Karpas-422 (cell line): ENCODE measurements around the gene TMEM74B. TPM values are rescaled to one million over a fixed set of nuclear protein-coding genes. Genes with fewer than 3 reads are reported as not detected.

Experiments used
- DNase-seq: peaks from one replicate; pipeline ENCODE4 v3.0.0-alpha.2; 2015
- H2AFZ ChIP-seq: fragments of 200-600 bp; sonication (generic); 2 replicates; pipeline ENCODE4 v1.6.1; 2014; ENCODE audit warnings: antibody characterized with exemption, low read length, mixed read lengths
- H3K27ac ChIP-seq: fragments of 200-600 bp; sonication (generic); 2 replicates; pipeline ENCODE4 v1.5.1; 2014; ENCODE audit warnings: mild to moderate bottlenecking, low read length, moderate library complexity
- H3K27me3 ChIP-seq: fragments of 200-600 bp; sonication (generic); 2 replicates; pipeline ENCODE4 v1.6.1; 2014; ENCODE audit warnings: low read length, mixed read lengths
- H3K36me3 ChIP-seq: fragments of 200-600 bp; sonication (generic); 2 replicates; pipeline ENCODE4 v1.6.1; 2014; ENCODE audit warnings: low read length, mixed read lengths; ENCODE audit not compliant: insufficient read depth
- H3K4me1 ChIP-seq: fragments of 200-600 bp; sonication (generic); 2 replicates; pipeline ENCODE4 v1.6.1; 2014; ENCODE audit warnings: mild to moderate bottlenecking, low read length, mixed read lengths
- H3K4me2 ChIP-seq: fragments of 200-600 bp; sonication (generic); 2 replicates; pipeline ENCODE4 v1.6.1; 2014; ENCODE audit warnings: low read length, low read depth, mild to moderate bottlenecking; ENCODE audit not compliant: poor library complexity, severe bottlenecking
- H3K4me3 ChIP-seq: fragments of 200-600 bp; sonication (generic); 2 replicates; pipeline ENCODE4 v1.5.1; 2014; ENCODE audit warnings: mild to moderate bottlenecking, antibody characterized with exemption, low read length, mixed read lengths
- H3K79me2 ChIP-seq: fragments of 200-600 bp; sonication (generic); 2 replicates; pipeline ENCODE4 v1.6.1; 2014; ENCODE audit warnings: mild to moderate bottlenecking, low read length, mixed read lengths
- H3K9ac ChIP-seq: fragments of 200-600 bp; sonication (generic); 2 replicates; pipeline ENCODE4 v1.6.0; 2014; ENCODE audit warnings: low read length
- H3K9me2 ChIP-seq: fragments of 200-600 bp; sonication (generic), shearing (Covaris generic); replicated peaks from 2 replicates; pipeline ENCODE4 v1.6.0; 2014; ENCODE audit warnings: mild to moderate bottlenecking, low read length, moderate library complexity; ENCODE audit not compliant: insufficient read depth
- H3K9me3 ChIP-seq: fragments of 300-700, 200-600 bp; sonication (generic); 2 replicates; pipeline ENCODE4 v1.6.1; 2014; ENCODE audit warnings: low read length, mixed read lengths
- H4K20me1 ChIP-seq: fragments of 200-600 bp; sonication (generic); 2 replicates; pipeline ENCODE4 v1.6.1; 2014; ENCODE audit warnings: mild to moderate bottlenecking, antibody characterized with exemption, low read length, low read depth; ENCODE audit not compliant: insufficient read depth
- total RNA-seq: library from RNA; depleted of rRNA; stranded (reverse); fragments of >200 nt; shearing (Covaris generic); gene quantifications from 2 replicates; pipeline ENCODE4 v1.2.3, GENCODE V29; 2014; ENCODE audit warnings: low replicate concordance

Gene TMEM74B
- total RNA-seq, 1 experiment from 2014 or later: not detected

GRCh38 chr20:1166948-1167720 lies 17.6 kb downstream of the TMEM74B start:
- H3K27me3 ChIP-seq: no peaks in the 10 kb centered on the region
- H3K9ac ChIP-seq: no peak overlapping the region
- peaks cover 18% of the 10 kb centered on the region for H3K36me3 ChIP-seq
- H3K9me3 ChIP-seq: no peaks in the 10 kb centered on the region
- H4K20me1 ChIP-seq: no peaks in the 10 kb centered on the region
- peak overlapping the region; percentile 14 for H3K4me2 ChIP-seq
- H3K4me3 ChIP-seq: no peak overlapping the region
- H3K27ac ChIP-seq: no peak overlapping the region
- peaks cover 24% of the 10 kb centered on the region for H3K4me1 ChIP-seq
- no peaks in the 10 kb centered on the region for H3K79me2 ChIP-seq
- no peak overlapping the region for H2AFZ ChIP-seq
- no peak for DNase-seq
- H3K9me2 ChIP-seq: no peaks in the 10 kb centered on the region

GRCh38 chr20:1165941-1166340 lies 18.8 kb downstream of the TMEM74B start:
- no peak overlapping the region for H3K9ac ChIP-seq
- DNase-seq: no peak
- no peak overlapping the region for H3K4me2 ChIP-seq

GRCh38 chr20:1165521-1165920 lies 19.3 kb downstream of the TMEM74B start:
- no peaks in the 10 kb centered on the region for H4K20me1 ChIP-seq
- no peak overlapping the region for H3K27ac ChIP-seq
- H3K4me3 ChIP-seq: no peak overlapping the region
- peaks cover 24% of the 10 kb centered on the region for H3K4me1 ChIP-seq
- no peaks in the 10 kb centered on the region for H3K9me2 ChIP-seq
- peaks cover 18% of the 10 kb centered on the region for H3K36me3 ChIP-seq
- no peak overlapping the region for H3K4me2 ChIP-seq
- H3K9me3 ChIP-seq: no peaks in the 10 kb centered on the region
- no peak for DNase-seq
- H3K79me2 ChIP-seq: 0 out of 2 replicates have a peak, but pooled peaks cover 3% of the 10 kb centered on the region
- H3K27me3 ChIP-seq: no peaks in the 10 kb centered on the region
- no peak overlapping the region for H2AFZ ChIP-seq
- H3K9ac ChIP-seq: no peak overlapping the region

More at GRCh38 chr20:1165941-1166340, 18.8 kb downstream of the TMEM74B start:
- no peak overlapping the region for H3K27ac ChIP-seq
- peaks cover 18% of the 10 kb centered on the region for H3K36me3 ChIP-seq
- H4K20me1 ChIP-seq: no peaks in the 10 kb centered on the region
- no peaks in the 10 kb centered on the region for H3K9me2 ChIP-seq
- no peak overlapping the region for H3K4me3 ChIP-seq
- H2AFZ ChIP-seq: no peak overlapping the region
- H3K4me1 ChIP-seq: peaks cover 24% of the 10 kb centered on the region
- no peaks in the 10 kb centered on the region for H3K9me3 ChIP-seq
- 0 out of 2 replicates have a peak, but pooled peaks cover 3% of the 10 kb centered on the region for H3K79me2 ChIP-seq
- no peaks in the 10 kb centered on the region for H3K27me3 ChIP-seq

- H4K20me1 ChIP-seq: no peaks in the 10 kb centered on the region
- H2AFZ ChIP-seq: no peak overlapping the region
- H3K9me2 ChIP-seq: no peaks in the 10 kb centered on the region
- peaks cover 24% of the 10 kb centered on the region for H3K4me1 ChIP-seq
- H3K79me2 ChIP-seq: 0 out of 2 replicates have a peak, but pooled peaks cover 3% of the 10 kb centered on the region
- H3K27me3 ChIP-seq: no peaks in the 10 kb centered on the region
- no peak overlapping the region for H3K9ac ChIP-seq
- H3K9me3 ChIP-seq: no peaks in the 10 kb centered on the region
- H3K27ac ChIP-seq: no peak overlapping the region
- no peak overlapping the region for H3K4me2 ChIP-seq
- H3K4me3 ChIP-seq: no peak overlapping the region
- peaks cover 18% of the 10 kb centered on the region for H3K36me3 ChIP-seq
- DNase-seq: no peak
Observed at GRCh38 chr20:1164871-1165270, 19.9 kb downstream of the TMEM74B start.

- Histone ChIP-seq H3K4me1 (peaks cover 21% of the 10 kb centered on the region), H3K79me2 (0 out of 2 replicates have a peak, but pooled peaks cover 3% of the 10 kb centered on the region), H3K9ac (no peak overlapping the region), H3K27ac (no peak overlapping the region), H4K20me1 (no peaks in the 10 kb centered on the region), H3K9me2 (no peaks in the 10 kb centered on the region), H3K36me3 (peaks cover 12% of the 10 kb centered on the region), H3K9me3 (no peaks in the 10 kb centered on the region), H3K4me2 (no peak overlapping the region), H3K27me3 (no peaks in the 10 kb centered on the region), H2AFZ (no peak overlapping the region), H3K4me3 (no peak overlapping the region)
- no peak for DNase-seq
Observed at GRCh38 chr20:1163653-1164052, 21.1 kb downstream of the TMEM74B start.

GRCh38 chr20:1163105-1163504 lies 21.7 kb downstream of the TMEM74B start:
- Histone ChIP-seq H3K27ac (no peak overlapping the region), H3K9ac (no peak overlapping the region), H3K36me3 (peaks cover 7% of the 10 kb centered on the region), H3K9me3 (no peaks in the 10 kb centered on the region), H2AFZ (no peak overlapping the region), H3K27me3 (no peaks in the 10 kb centered on the region), H3K9me2 (no peaks in the 10 kb centered on the region), H3K4me2 (no peak overlapping the region), H3K79me2 (0 out of 2 replicates have a peak, but pooled peaks cover 6% of the 10 kb centered on the region), H3K4me1 (peaks cover 21% of the 10 kb centered on the region), H3K4me3 (no peak overlapping the region), H4K20me1 (no peaks in the 10 kb centered on the region)
- no peak for DNase-seq

- peaks cover 1% of the 10 kb centered on the region for H3K4me1 ChIP-seq
- H3K27me3 ChIP-seq: no peaks in the 10 kb centered on the region
- no peak overlapping the region for H3K4me2 ChIP-seq
- H3K27ac ChIP-seq: no peak overlapping the region
- H3K9ac ChIP-seq: no peak overlapping the region
- H3K9me3 ChIP-seq: no peaks in the 10 kb centered on the region
- no peak overlapping the region for H2AFZ ChIP-seq
- DNase-seq: no peak
- no peaks in the 10 kb centered on the region for H4K20me1 ChIP-seq
- no peaks in the 10 kb centered on the region for H3K9me2 ChIP-seq
- H3K36me3 ChIP-seq: no peaks in the 10 kb centered on the region; the same call in 1 of the 2 replicates
- H3K4me3 ChIP-seq: no peak overlapping the region
- 0 out of 2 replicates have a peak, but pooled peaks cover 6% of the 10 kb centered on the region for H3K79me2 ChIP-seq
Observed at GRCh38 chr20:1160991-1161390, 23.8 kb downstream of the TMEM74B start.

GRCh38 chr20:1160496-1160895 lies 24.3 kb downstream of the TMEM74B start:
- Histone ChIP-seq H3K36me3 (peaks cover 3% of the 10 kb centered on the region; the same call in 1 of the 2 replicates), H3K4me1 (no peaks in the 10 kb centered on the region), H3K4me2 (no peak overlapping the region), H2AFZ (no peak overlapping the region), H3K9me3 (no peaks in the 10 kb centered on the region), H3K9ac (no peak overlapping the region), H4K20me1 (no peaks in the 10 kb centered on the region), H3K4me3 (no peak overlapping the region), H3K27ac (no peak overlapping the region), H3K27me3 (no peaks in the 10 kb centered on the region), H3K9me2 (no peaks in the 10 kb centered on the region), H3K79me2 (0 out of 2 replicates have a peak, but pooled peaks cover 6% of the 10 kb centered on the region)
- no peak for DNase-seq
